Aorta (tissue), 5 donors: ENCODE measurements around the gene DCAF8. TPM values are rescaled to one million over a fixed set of nuclear protein-coding genes. Genes with fewer than 3 reads are reported as not detected.

Experiments
- ATAC-seq: fragments of 200-7000 bp; cut with Tn5 transposase; one replicate; pipeline ENCODE4 v1.9.1; 2022; ENCODE audit warnings: moderate library complexity; ENCODE audit not compliant: low FRiP score
- DNase-seq, 2 donors: peaks; one replicate each; pipeline ENCODE4 v3.0.0-alpha.2; 2020
- H3K27ac ChIP-seq, 2 donors: one replicate each; pipeline ENCODE4 v1.5.1; 2013; ENCODE audit warnings: low read length in 2 of 2, mild to moderate bottlenecking in 2 of 2, moderate library complexity in 2 of 2, control low read depth in 1 of 2, inconsistent platforms in 1 of 2, low read depth in 1 of 2
- H3K27me3 ChIP-seq, 2 donors: one replicate each; pipeline ENCODE4 v1.6.1; 2013; ENCODE audit warnings: control low read depth in 1 of 2, low read length in 1 of 2, mild to moderate bottlenecking in 1 of 2, moderate library complexity in 1 of 2; ENCODE audit not compliant: insufficient read depth in 2 of 2, control insufficient read depth in 1 of 2
- H3K36me3 ChIP-seq, 2 donors: one replicate each; pipeline ENCODE4 v1.6.1; 2013; ENCODE audit warnings: control low read depth in 1 of 2, low read length in 1 of 2, mild to moderate bottlenecking in 1 of 2; ENCODE audit not compliant: insufficient read depth in 2 of 2, control insufficient read depth in 1 of 2
- H3K4me1 ChIP-seq, 2 donors: one replicate each; pipeline ENCODE4 v1.6.1; 2013; ENCODE audit warnings: low read length in 2 of 2, control low read depth in 1 of 2, mild to moderate bottlenecking in 1 of 2, moderate library complexity in 1 of 2; ENCODE audit not compliant: insufficient read depth in 2 of 2, control insufficient read depth in 1 of 2
- H3K4me3 ChIP-seq, 2 donors: one replicate each; pipeline ENCODE4 v1.5.1; 2013; ENCODE audit warnings: low read length in 2 of 2, control low read depth in 1 of 2, mild to moderate bottlenecking in 1 of 2
- H3K9me3 ChIP-seq: one replicate; pipeline ENCODE4 v1.6.1; 2013; ENCODE audit warnings: mild to moderate bottlenecking, low read length; ENCODE audit not compliant: control insufficient read depth
- WGBS, 2 donors: extraction: QIAGEN DNeasy Blood & Tissue Kit; methylation state at CpG; one replicate each; pipeline ENCODE4 v1.1.7; 2013; 5-methylcytosine and 5-hydroxymethylcytosine counted together
- intact Hi-C, 2 donors: fragments of 100-400 bp; cut with DNase I; formaldehyde crosslinking; loops; one replicate each; pipeline versions ENCODE4 v1.14.2 to v1.15.0; 2022
- polyA plus RNA-seq, 2 donors: library from polyadenylated mRNA; stranded (reverse); fragments of 200-250 nt; gene quantifications; one replicate each; pipeline ENCODE4 v1.2.3, GENCODE V29; 2013
- total RNA-seq, 2 donors: library from RNA; stranded (reverse); fragmentation: NEBNext Ultra II Directional; extraction: Animal tissue kit (Norgen Biotek cat#: 25700); gene quantifications; one replicate each; pipeline ENCODE4 v1.2.1, GENCODE V29; 2021
- donor health status: healthy with polysubstance abuse.
- donor health status: Bipolar disorder and iron deficiency.
- donor health status: DM: no; HTN: no; CAD: no.
- donor health status: DM: no; HTN: no; CAD: no.
- donor health status: DM: yes; HTN: yes; CAD: no.

The DCAF8 gene
- total and polyA plus RNA-seq, 4 donors = 39.2 to 152 (median 131) TPM

- ATAC-seq = no peak
- Histone ChIP-seq H3K9me3 (no peaks in the 10 kb centered on the region), H3K36me3 (no peaks in the 10 kb centered on the region), H3K4me3 (no peak overlapping the region), H3K27ac (no peak overlapping the region), H3K4me1 (no peaks in the 10 kb centered on the region), H3K27me3 (no peaks in the 10 kb centered on the region)
- whole genome bisulfite sequencing, 2 donors = 75 to 79% methylated on average over 2 of the region's 2 CpGs
- intact Hi-C loops = loop anchor here (5.0 kb wide), 5 partner anchors 58 to 98 kb away; partner anchors contain the start of genes ATP1A2 (in 1 of the 2) and PEX19 (in 1 of the 2)
- no peak for DNase-seq
Measured at GRCh38 chr1:160194737-160195059, 67.7 kb downstream of the DCAF8 start.

- Histone ChIP-seq H3K4me3 (no peak overlapping the region), H3K36me3 (no peaks in the 10 kb centered on the region), H3K27me3 (no peaks in the 10 kb centered on the region), H3K9me3 (no peaks in the 10 kb centered on the region), H3K27ac (no peak overlapping the region), H3K4me1 (no peaks in the 10 kb centered on the region)
- intact Hi-C loops = loop anchor here (1.0 to 5.0 kb wide), 8 partner anchors 25 to 98 kb away; partner anchors contain the start of genes ATP1A2 (in 1 of the 2) and PEX19 (in 1 of the 2)
- 85 to 91% methylated on average over 9 of the region's 9 CpGs for WGBS, 2 donors
- no peak for ATAC-seq
- DNase-seq = no peak
Measured at GRCh38 chr1:160193832-160194736, 68.3 kb downstream of the DCAF8 start.

GRCh38 chr1:160193091-160193819 lies 69.1 kb downstream of the DCAF8 start:
- no peak overlapping the region for H3K27ac ChIP-seq
- no peaks in the 10 kb centered on the region for H3K36me3 ChIP-seq
- DNase-seq (peak; percentile 83 to 95), ATAC-seq (peak; percentile 92)
- H3K27me3 ChIP-seq = no peaks in the 10 kb centered on the region
- 25 to 27% methylated on average over 16 of the region's 16 CpGs for WGBS, 2 donors
- intact Hi-C loops = loop anchor here (1.0 to 5.0 kb wide), 8 partner anchors 26 to 99 kb away; partner anchors contain the start of genes ATP1A2 (in 1 of the 2) and PEX19 (in 1 of the 2)
- H3K4me3 ChIP-seq = no peak overlapping the region
- H3K4me1 ChIP-seq = no peaks in the 10 kb centered on the region
- no peaks in the 10 kb centered on the region for H3K9me3 ChIP-seq

- H3K36me3 ChIP-seq = no peaks in the 10 kb centered on the region
- H3K27me3 ChIP-seq = no peaks in the 10 kb centered on the region
- intact Hi-C loops = loop anchor here (2.0 to 5.0 kb wide), 7 partner anchors 27 to 100 kb away; partner anchors contain the start of genes ATP1A2 (in 1 of the 2) and PEX19 (in 1 of the 2)
- H3K4me1 ChIP-seq = no peaks in the 10 kb centered on the region
- no peak overlapping the region for H3K27ac ChIP-seq
- DNase-seq (no peak), ATAC-seq (no peak)
- H3K9me3 ChIP-seq = no peaks in the 10 kb centered on the region
- H3K4me3 ChIP-seq = no peak overlapping the region
Measured at GRCh38 chr1:160192234-160192633, 70.1 kb downstream of the DCAF8 start.

GRCh38 chr1:160191756-160192155 lies 70.6 kb downstream of the DCAF8 start:
- Histone ChIP-seq H3K4me3 (no peak overlapping the region), H3K27ac (no peak overlapping the region), H3K9me3 (no peaks in the 10 kb centered on the region), H3K27me3 (no peaks in the 10 kb centered on the region), H3K4me1 (no peaks in the 10 kb centered on the region), H3K36me3 (no peaks in the 10 kb centered on the region)
- intact Hi-C loops = loop anchor here (2.0 to 5.0 kb wide), 7 partner anchors 27 to 101 kb away; partner anchors contain the start of genes ATP1A2 (in 1 of the 2) and PEX19 (in 1 of the 2)
- ATAC-seq = no peak
- 88 to 92% methylated on average over 3 of the region's 3 CpGs for WGBS, 2 donors
- DNase-seq = no peak

- Histone ChIP-seq H3K36me3 (no peaks in the 10 kb centered on the region), H3K9me3 (no peaks in the 10 kb centered on the region), H3K27me3 (no peaks in the 10 kb centered on the region), H3K4me3 (no peak within 1 kb of the TSS), H3K27ac (no peak within 1 kb of the TSS), H3K4me1 (no peaks in the 10 kb centered on the region)
- intact Hi-C loops = loop anchor here (5.0 kb wide), 5 partner anchors 62 to 102 kb away; partner anchors contain the start of genes ATP1A2 (in 1 of the 2) and PEX19 (in 1 of the 2)
- DNase-seq (peak; percentile 80 to 88), ATAC-seq (no peak)
- 10 to 24% methylated on average over 12 to 15 of the region's 15 CpGs for WGBS, 2 donors
Measured at GRCh38 chr1:160189649-160190625, 72.4 kb downstream of the DCAF8 start, which contains the start of gene CASQ1. Gene CASQ1, plus strand, starts transcription at chr1:160190575. Its CDS starts 177 bp downstream, at chr1:160190752.

GRCh38 chr1:160188341-160188740 lies 74.0 kb downstream of the DCAF8 start:
- DNase-seq (no peak), ATAC-seq (no peak)
- H3K27ac ChIP-seq = no peak overlapping the region
- no peaks in the 10 kb centered on the region for H3K9me3 ChIP-seq
- 86 to 90% methylated on average over 7 of the region's 7 CpGs for WGBS, 2 donors
- H3K4me1 ChIP-seq = no peaks in the 10 kb centered on the region
- no peaks in the 10 kb centered on the region for H3K36me3 ChIP-seq
- no peaks in the 10 kb centered on the region for H3K27me3 ChIP-seq
- H3K4me3 ChIP-seq = no peak overlapping the region
- intact Hi-C loops = no loop called here

GRCh38 chr1:160187407-160187806 lies 74.9 kb downstream of the DCAF8 start:
- H3K4me3 ChIP-seq = no peak overlapping the region
- H3K36me3 ChIP-seq = no peaks in the 10 kb centered on the region
- H3K4me1 ChIP-seq = no peaks in the 10 kb centered on the region
- intact Hi-C loops = no loop called here
- H3K27ac ChIP-seq = no peak overlapping the region
- no peaks in the 10 kb centered on the region for H3K27me3 ChIP-seq
- H3K9me3 ChIP-seq = no peaks in the 10 kb centered on the region
- DNase-seq (no peak), ATAC-seq (no peak)
- WGBS, 2 donors = 87 to 88% methylated on average over 7 of the region's 7 CpGs
